ENCODE measurements around the gene KNTC1. TPM values are rescaled to one million over a fixed set of nuclear protein-coding genes. Genes with fewer than 3 reads are reported as not detected.
A peak's percentile ranks its signal among the peaks of the same experiment; 100 is the strongest.
"Not testable (repeated sequence)": the region's sequence is repeated elsewhere in the genome, so short reads cannot be mapped to it uniquely, and the experiment has no call there.

The KNTC1 gene
- polyA plus RNA-seq, 2 donors: 9.6 to 22.9 TPM

DNA sequence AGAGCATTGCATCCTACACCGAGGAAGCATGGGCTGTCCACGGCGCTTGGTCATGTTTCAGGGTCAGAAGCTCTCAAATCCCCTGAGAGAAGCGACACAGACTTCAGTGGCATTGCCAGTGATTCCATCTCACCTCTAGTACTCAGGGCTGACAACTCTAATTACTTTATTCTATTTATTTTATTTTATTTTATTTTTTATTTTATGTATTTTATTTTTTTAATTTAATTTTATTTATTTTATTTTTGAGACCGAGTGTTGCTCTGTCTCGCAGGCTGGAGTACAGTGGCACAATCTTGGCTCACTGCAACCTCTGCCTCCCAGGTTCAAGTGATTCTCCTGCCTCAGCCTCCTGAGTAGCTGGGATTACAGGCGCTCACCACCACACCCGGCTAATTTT, 126.2 kb downstream of the KNTC1 start:
- 96% methylated on average over 8 of the region's 8 CpGs for WGBS, 2 donors
- not testable (repeated sequence) for H3K4me3 ChIP-seq (ENCODE audit: low read depth in 1 of 2, low read length in 2 of 2); H3K27me3 ChIP-seq (ENCODE audit: control insufficient read depth in 1 of 2, insufficient read depth in 2 of 2, low read length in 2 of 2); H3K9me3 ChIP-seq (ENCODE audit: control insufficient read depth in 2 of 2, insufficient read depth in 1 of 2, low read depth in 1 of 2, low read length in 1 of 2); H3K4me1 ChIP-seq (ENCODE audit: control insufficient read depth in 2 of 2, insufficient read depth in 2 of 2, low read length in 1 of 2); H3K36me3 ChIP-seq (ENCODE audit: control insufficient read depth in 2 of 2, insufficient read depth in 2 of 2, low read length in 1 of 2); H3K27ac ChIP-seq (ENCODE audit: low read depth in 2 of 2, low read length in 1 of 2)

DNA sequence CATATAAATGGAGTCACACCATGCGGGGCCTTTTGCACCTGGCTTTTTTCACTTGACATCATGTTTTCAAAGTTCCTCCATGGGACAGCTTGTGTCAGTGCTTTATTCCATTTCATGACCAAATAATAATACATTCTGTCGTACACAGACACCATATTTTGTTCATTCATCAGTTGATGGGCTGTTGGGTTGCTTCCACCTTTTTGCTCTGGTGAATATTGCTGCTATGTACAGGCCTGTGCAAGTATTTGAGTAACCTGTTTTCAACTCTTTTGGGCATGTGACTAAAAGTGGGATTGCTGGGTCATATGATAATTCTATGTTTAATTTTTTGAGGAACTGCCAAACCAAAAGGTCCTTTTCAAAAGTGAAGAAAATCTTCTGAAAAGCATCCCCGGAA, 129.2 kb downstream of the KNTC1 start:
- Histone ChIP-seq H3K4me3 (ENCODE audit: low read depth in 1 of 2, low read length in 2 of 2) (no peak overlapping the region), H3K4me1 (ENCODE audit: control insufficient read depth in 2 of 2, insufficient read depth in 2 of 2, low read length in 1 of 2) (no peaks in the 10 kb centered on the region), H3K27me3 (ENCODE audit: control insufficient read depth in 1 of 2, insufficient read depth in 2 of 2, low read length in 2 of 2) (no peaks in the 10 kb centered on the region), H3K36me3 (ENCODE audit: control insufficient read depth in 2 of 2, insufficient read depth in 2 of 2, low read length in 1 of 2) (no peaks in the 10 kb centered on the region), H3K9me3 (ENCODE audit: control insufficient read depth in 2 of 2, insufficient read depth in 1 of 2, low read depth in 1 of 2, low read length in 1 of 2) (no peaks in the 10 kb centered on the region), H3K27ac (ENCODE audit: low read depth in 2 of 2, low read length in 1 of 2) (peak overlapping the region in 1 of 2 donors; percentile 78)
- 69 to 76% methylated on average over 3 of the region's 3 CpGs for WGBS, 2 donors

DNA sequence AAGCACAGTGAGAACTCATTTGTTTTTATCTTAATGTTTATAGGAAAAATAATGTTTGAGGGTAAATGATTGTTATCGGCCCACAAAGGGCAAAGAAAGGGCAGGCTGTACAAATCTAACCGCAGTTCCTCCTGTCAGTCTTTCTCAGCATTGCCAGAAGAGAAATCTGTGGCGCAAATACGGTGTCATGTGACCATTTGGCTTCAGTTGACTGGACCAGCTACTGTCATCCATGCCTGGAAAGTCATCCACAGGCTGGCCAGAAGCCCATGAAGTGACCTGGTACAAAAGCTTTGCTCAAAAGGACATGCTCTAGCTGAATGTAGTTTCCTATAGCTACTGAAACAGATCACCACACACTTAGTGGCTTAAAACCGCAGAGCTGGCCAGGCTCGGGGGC, 132.5 kb downstream of the KNTC1 start:
- Histone ChIP-seq H3K9me3 (ENCODE audit: control insufficient read depth in 2 of 2, insufficient read depth in 1 of 2, low read depth in 1 of 2, low read length in 1 of 2) (no peaks in the 10 kb centered on the region), H3K27ac (ENCODE audit: low read depth in 2 of 2, low read length in 1 of 2) (no peak overlapping the region), H3K27me3 (ENCODE audit: control insufficient read depth in 1 of 2, insufficient read depth in 2 of 2, low read length in 2 of 2) (no peaks in the 10 kb centered on the region), H3K4me1 (ENCODE audit: control insufficient read depth in 2 of 2, insufficient read depth in 2 of 2, low read length in 1 of 2) (no peaks in the 10 kb centered on the region), H3K36me3 (ENCODE audit: control insufficient read depth in 2 of 2, insufficient read depth in 2 of 2, low read length in 1 of 2) (no peaks in the 10 kb centered on the region), H3K4me3 (ENCODE audit: low read depth in 1 of 2, low read length in 2 of 2) (no peak overlapping the region)
- WGBS, 2 donors: 71 to 76% methylated on average over 6 of the region's 6 CpGs

DNA sequence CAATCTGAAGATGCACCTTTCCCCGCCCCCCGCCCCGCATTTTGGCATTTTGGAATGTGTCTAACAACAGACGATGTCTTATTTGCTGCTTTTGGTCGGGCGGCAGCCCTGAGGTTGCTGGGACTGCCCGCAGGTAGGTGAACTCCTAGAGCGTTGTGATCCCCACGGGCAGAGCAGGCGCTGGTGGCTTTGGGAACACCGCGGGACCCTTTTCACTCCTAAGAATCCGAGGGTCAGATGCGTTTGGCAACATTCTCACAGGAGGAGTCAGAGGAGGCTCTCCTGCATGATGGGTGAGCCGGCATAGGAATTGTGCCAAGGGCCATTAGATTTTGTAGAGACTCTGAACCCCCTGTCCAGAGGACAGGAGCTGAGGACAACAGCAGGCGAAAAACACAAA, 134.2 kb downstream of the KNTC1 start:
- Histone ChIP-seq H3K4me3 (ENCODE audit: low read depth in 1 of 2, low read length in 2 of 2) (no peak overlapping the region), H3K36me3 (ENCODE audit: control insufficient read depth in 2 of 2, insufficient read depth in 2 of 2, low read length in 1 of 2) (no peaks in the 10 kb centered on the region), H3K4me1 (ENCODE audit: control insufficient read depth in 2 of 2, insufficient read depth in 2 of 2, low read length in 1 of 2) (no peaks in the 10 kb centered on the region), H3K27me3 (ENCODE audit: control insufficient read depth in 1 of 2, insufficient read depth in 2 of 2, low read length in 2 of 2) (no peaks in the 10 kb centered on the region), H3K27ac (ENCODE audit: low read depth in 2 of 2, low read length in 1 of 2) (no peak overlapping the region), H3K9me3 (ENCODE audit: control insufficient read depth in 2 of 2, insufficient read depth in 1 of 2, low read depth in 1 of 2, low read length in 1 of 2) (no peaks in the 10 kb centered on the region)
- WGBS, 2 donors: 81 to 88% methylated on average over 16 of the region's 16 CpGs

DNA sequence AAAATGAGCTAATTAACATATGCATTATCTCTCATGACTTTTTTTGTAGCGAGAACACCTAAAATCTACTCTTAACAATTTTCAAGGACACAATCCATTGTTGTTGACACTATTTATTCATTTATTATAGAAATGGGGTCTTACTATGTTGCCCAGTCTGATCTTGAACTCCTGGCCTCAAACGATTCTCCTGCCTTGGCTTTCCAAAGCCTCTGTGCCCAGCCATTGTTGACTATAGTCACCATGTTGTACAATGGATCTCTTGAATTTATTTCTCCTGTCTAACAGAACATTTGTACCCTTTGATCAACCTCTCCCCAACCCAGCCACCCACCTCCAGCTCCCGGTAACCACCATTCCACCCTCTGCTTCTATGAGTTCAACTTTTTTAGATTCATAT, 134.9 kb downstream of the KNTC1 start:
- no peak overlapping the region for H3K4me3 ChIP-seq (ENCODE audit: low read depth in 1 of 2, low read length in 2 of 2)
- no peaks in the 10 kb centered on the region for H3K27me3 ChIP-seq (ENCODE audit: control insufficient read depth in 1 of 2, insufficient read depth in 2 of 2, low read length in 2 of 2)
- no peaks in the 10 kb centered on the region for H3K9me3 ChIP-seq (ENCODE audit: control insufficient read depth in 2 of 2, insufficient read depth in 1 of 2, low read depth in 1 of 2, low read length in 1 of 2)
- no peak overlapping the region for H3K27ac ChIP-seq (ENCODE audit: low read depth in 2 of 2, low read length in 1 of 2)
- no peaks in the 10 kb centered on the region for H3K4me1 ChIP-seq (ENCODE audit: control insufficient read depth in 2 of 2, insufficient read depth in 2 of 2, low read length in 1 of 2)
- 94 to 96% methylated on average over 3 of the region's 3 CpGs for WGBS, 2 donors
- no peaks in the 10 kb centered on the region for H3K36me3 ChIP-seq (ENCODE audit: control insufficient read depth in 2 of 2, insufficient read depth in 2 of 2, low read length in 1 of 2)

DNA sequence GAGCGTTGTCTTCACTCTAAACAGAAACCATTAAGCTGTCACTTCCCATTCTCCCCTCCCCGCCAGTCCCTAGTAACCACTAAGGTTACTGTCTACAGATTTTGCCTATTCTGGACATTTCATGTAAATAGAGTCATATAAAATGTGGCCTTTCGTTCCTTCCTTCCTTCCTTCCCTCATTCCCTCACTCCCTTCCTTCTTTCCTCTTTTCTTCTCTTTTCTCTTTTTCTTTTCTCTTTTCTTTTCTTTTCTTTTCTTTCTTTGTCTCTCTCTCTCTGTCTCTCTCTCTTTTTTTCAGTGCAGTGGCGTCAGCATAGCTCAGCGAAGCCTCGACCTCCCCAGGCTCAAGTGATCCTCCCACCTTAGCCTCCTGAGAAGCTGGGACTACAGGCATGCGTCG, 138.3 kb downstream of the KNTC1 start:
- H3K4me3 ChIP-seq (ENCODE audit: low read depth in 1 of 2, low read length in 2 of 2): no peak overlapping the region
- H3K27ac ChIP-seq (ENCODE audit: low read depth in 2 of 2, low read length in 1 of 2): no peak overlapping the region
- 88 to 89% methylated on average over 8 of the region's 8 CpGs for WGBS, 2 donors
- no peaks in the 10 kb centered on the region for H3K27me3 ChIP-seq (ENCODE audit: control insufficient read depth in 1 of 2, insufficient read depth in 2 of 2, low read length in 2 of 2)
- no peaks in the 10 kb centered on the region for H3K36me3 ChIP-seq (ENCODE audit: control insufficient read depth in 2 of 2, insufficient read depth in 2 of 2, low read length in 1 of 2)
- H3K9me3 ChIP-seq (ENCODE audit: control insufficient read depth in 2 of 2, insufficient read depth in 1 of 2, low read depth in 1 of 2, low read length in 1 of 2): no peaks in the 10 kb centered on the region
- H3K4me1 ChIP-seq (ENCODE audit: control insufficient read depth in 2 of 2, insufficient read depth in 2 of 2, low read length in 1 of 2): no peaks in the 10 kb centered on the region

DNA sequence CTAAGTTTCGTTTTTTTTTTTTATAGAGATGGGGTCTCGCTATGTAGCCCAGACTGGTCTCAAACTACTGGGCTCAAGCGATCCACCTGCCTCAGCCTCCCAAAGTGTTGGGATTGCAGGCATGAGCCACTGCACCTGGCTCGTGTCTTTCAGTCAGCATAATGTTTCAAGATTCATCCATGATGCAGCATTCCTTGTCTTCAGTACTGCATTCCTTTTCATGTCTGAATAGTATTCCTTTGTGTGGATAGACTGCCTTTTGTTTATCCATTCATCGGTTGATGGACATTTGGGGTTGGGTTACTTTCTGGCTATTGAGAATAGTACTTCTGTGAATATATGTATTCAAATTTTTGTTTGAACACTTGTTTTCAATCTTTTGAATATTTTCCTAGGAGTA, 138.7 kb downstream of the KNTC1 start:
- 91 to 93% methylated on average over 5 of the region's 5 CpGs for WGBS, 2 donors
- H3K36me3 ChIP-seq (ENCODE audit: control insufficient read depth in 2 of 2, insufficient read depth in 2 of 2, low read length in 1 of 2): no peaks in the 10 kb centered on the region
- no peaks in the 10 kb centered on the region for H3K9me3 ChIP-seq (ENCODE audit: control insufficient read depth in 2 of 2, insufficient read depth in 1 of 2, low read depth in 1 of 2, low read length in 1 of 2)
- no peaks in the 10 kb centered on the region for H3K27me3 ChIP-seq (ENCODE audit: control insufficient read depth in 1 of 2, insufficient read depth in 2 of 2, low read length in 2 of 2)
- no peak overlapping the region for H3K27ac ChIP-seq (ENCODE audit: low read depth in 2 of 2, low read length in 1 of 2)
- H3K4me1 ChIP-seq (ENCODE audit: control insufficient read depth in 2 of 2, insufficient read depth in 2 of 2, low read length in 1 of 2): no peaks in the 10 kb centered on the region
- no peak overlapping the region for H3K4me3 ChIP-seq (ENCODE audit: low read depth in 1 of 2, low read length in 2 of 2)

DNA sequence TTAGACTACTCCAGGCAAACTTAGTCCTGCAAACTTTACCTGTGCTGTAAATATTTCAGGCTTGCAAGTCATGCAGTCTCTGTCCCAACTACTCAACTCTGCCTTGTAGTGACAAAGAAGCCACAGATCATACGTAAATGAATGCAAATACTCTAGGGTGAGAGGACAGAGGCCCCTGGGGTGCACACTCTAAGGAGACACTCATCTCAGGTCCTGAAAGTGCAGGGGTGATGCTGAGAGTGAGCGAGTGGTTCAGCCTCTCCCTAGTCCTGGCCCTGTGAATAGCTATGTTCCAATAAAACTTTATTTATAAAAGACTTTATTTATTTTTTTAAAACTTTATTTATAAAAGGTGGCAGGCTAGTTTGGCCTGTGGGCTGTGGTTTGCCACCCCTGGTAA, 141.2 kb downstream of the KNTC1 start:
- Histone ChIP-seq H3K4me1 (ENCODE audit: control insufficient read depth in 2 of 2, insufficient read depth in 2 of 2, low read length in 1 of 2) (no peaks in the 10 kb centered on the region), H3K36me3 (ENCODE audit: control insufficient read depth in 2 of 2, insufficient read depth in 2 of 2, low read length in 1 of 2) (no peaks in the 10 kb centered on the region), H3K4me3 (ENCODE audit: low read depth in 1 of 2, low read length in 2 of 2) (no peak overlapping the region), H3K9me3 (ENCODE audit: control insufficient read depth in 2 of 2, insufficient read depth in 1 of 2, low read depth in 1 of 2, low read length in 1 of 2) (no peaks in the 10 kb centered on the region), H3K27me3 (ENCODE audit: control insufficient read depth in 1 of 2, insufficient read depth in 2 of 2, low read length in 2 of 2) (no peaks in the 10 kb centered on the region), H3K27ac (ENCODE audit: low read depth in 2 of 2, low read length in 1 of 2) (no peak overlapping the region)
- WGBS, 2 donors: 81 to 91% methylated on average over 2 of the region's 2 CpGs

DNA sequence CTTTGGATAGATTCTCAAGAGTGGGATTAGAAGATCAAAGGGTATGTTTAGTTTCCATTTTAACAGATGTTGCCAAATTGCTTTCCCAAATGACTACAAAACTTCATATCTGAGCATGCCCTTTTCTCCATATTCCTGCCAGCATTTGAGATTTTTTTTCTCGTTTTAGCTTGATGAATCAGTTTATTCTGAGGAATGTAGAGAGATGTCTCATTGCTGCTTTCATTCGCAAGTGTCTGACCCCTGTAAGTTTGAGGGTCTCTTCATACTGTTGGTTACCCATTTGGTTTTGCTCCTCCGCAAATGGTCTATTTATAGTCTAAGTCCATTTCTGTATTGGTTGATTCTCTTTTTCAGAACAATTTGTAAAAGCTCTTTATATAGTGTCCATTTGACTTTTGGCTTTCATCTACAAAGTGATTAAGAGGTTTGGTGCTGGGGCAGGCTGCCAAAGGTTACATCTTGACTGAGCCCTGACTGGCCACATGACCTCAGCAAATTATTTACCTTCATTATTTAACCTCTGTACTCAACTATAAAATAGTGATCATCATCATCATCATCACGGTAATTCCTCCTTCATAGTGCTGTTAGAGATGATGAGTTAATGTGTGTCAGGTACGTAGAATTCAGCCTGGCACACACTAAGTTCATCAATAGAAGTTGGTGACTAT, 142.5 kb downstream of the KNTC1 start:
- no peaks in the 10 kb centered on the region for H3K4me1 ChIP-seq (ENCODE audit: control insufficient read depth in 2 of 2, insufficient read depth in 2 of 2, low read length in 1 of 2)
- 49 to 52% methylated on average over 5 of the region's 5 CpGs for WGBS, 2 donors

DNA sequence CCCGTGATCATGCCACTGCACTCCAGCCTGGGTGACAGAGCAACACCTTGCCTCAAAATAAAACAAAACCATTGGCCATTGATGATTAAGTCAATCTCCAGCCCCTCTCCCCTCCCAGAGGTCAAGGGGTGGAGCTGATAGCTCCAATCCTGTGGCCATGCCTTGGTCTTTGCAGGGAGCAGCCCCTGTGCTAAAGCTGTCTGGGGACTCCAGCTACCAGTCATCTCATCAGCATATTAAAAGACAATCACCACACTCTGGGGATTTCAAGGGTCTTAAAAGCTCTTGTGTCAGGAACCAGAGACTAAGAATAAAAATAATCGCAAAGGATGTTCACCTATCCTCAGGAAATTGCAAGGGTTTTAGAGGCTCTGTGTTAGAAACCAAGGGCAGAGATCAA, 145.5 kb downstream of the KNTC1 start:
- H3K27me3 ChIP-seq (ENCODE audit: control insufficient read depth in 1 of 2, insufficient read depth in 2 of 2, low read length in 2 of 2): no peaks in the 10 kb centered on the region
- no peak overlapping the region for H3K4me3 ChIP-seq (ENCODE audit: low read depth in 1 of 2, low read length in 2 of 2)
- H3K9me3 ChIP-seq (ENCODE audit: control insufficient read depth in 2 of 2, insufficient read depth in 1 of 2, low read depth in 1 of 2, low read length in 1 of 2): no peaks in the 10 kb centered on the region
- H3K27ac ChIP-seq (ENCODE audit: low read depth in 2 of 2, low read length in 1 of 2): no peak overlapping the region
- no peaks in the 10 kb centered on the region for H3K4me1 ChIP-seq (ENCODE audit: control insufficient read depth in 2 of 2, insufficient read depth in 2 of 2, low read length in 1 of 2)
- 78 to 86% methylated on average over 2 of the region's 2 CpGs for WGBS, 2 donors
- no peaks in the 10 kb centered on the region for H3K36me3 ChIP-seq (ENCODE audit: control insufficient read depth in 2 of 2, insufficient read depth in 2 of 2, low read length in 1 of 2)

More for the DNA sequence above, 142.5 kb downstream of the KNTC1 start:
- H3K36me3 ChIP-seq (ENCODE audit: control insufficient read depth in 2 of 2, insufficient read depth in 2 of 2, low read length in 1 of 2): no peaks in the 10 kb centered on the region
- no peak overlapping the region for H3K4me3 ChIP-seq (ENCODE audit: low read depth in 1 of 2, low read length in 2 of 2)
- no peak overlapping the region for H3K27ac ChIP-seq (ENCODE audit: low read depth in 2 of 2, low read length in 1 of 2)
- H3K9me3 ChIP-seq (ENCODE audit: control insufficient read depth in 2 of 2, insufficient read depth in 1 of 2, low read depth in 1 of 2, low read length in 1 of 2): no peaks in the 10 kb centered on the region
- no peaks in the 10 kb centered on the region for H3K27me3 ChIP-seq (ENCODE audit: control insufficient read depth in 1 of 2, insufficient read depth in 2 of 2, low read length in 2 of 2)

All from esophagus (tissue), 2 donors.